ENCODE measurements around the gene MCM7.

The MCM7 gene

GRCh38 chr7:100093054-100093453 is 8.1 kb downstream of the MCM7 start:
- no peak for DNase-seq

GRCh38 chr7:100091411-100092181 is 9.6 kb downstream of the MCM7 start:
- no peak for DNase-seq

- DNase-seq: no peak
Measured at GRCh38 chr7:100090527-100091410, 10.4 kb downstream of the MCM7 start.

GRCh38 chr7:100089458-100090196 is 11.6 kb downstream of the MCM7 start:
- DNase-seq: no peak

- DNase-seq: no peak
Measured at GRCh38 chr7:100088621-100089457, 12.4 kb downstream of the MCM7 start, which contains the start of gene COPS6. TSS of gene COPS6 (plus strand) at chr7:100088969. CDS start at chr7:100088991, 22 bp downstream.

GRCh38 chr7:100088095-100088620 is 13.0 kb downstream of the MCM7 start:
- no peak for DNase-seq

GRCh38 chr7:100087055-100087750 is 14.0 kb downstream of the MCM7 start:
- peak; percentile 80 for DNase-seq

- no peak for DNase-seq
Measured at GRCh38 chr7:100085515-100085914, 15.7 kb downstream of the MCM7 start.

GRCh38 chr7:100082978-100083377 is 18.2 kb downstream of the MCM7 start:
- DNase-seq: no peak

- DNase-seq: peak; percentile 98
Measured at GRCh38 chr7:100081535-100082102, 19.6 kb downstream of the MCM7 start, which contains the start of gene ZNF3. TSS of gene ZNF3 (minus strand) at chr7:100081723. CDS start at chr7:100077357, 4,366 bp downstream.

- no peak for DNase-seq
Measured at GRCh38 chr7:100080907-100081534, 20.2 kb downstream of the MCM7 start.

GRCh38 chr7:100079024-100079560 is 22.1 kb downstream of the MCM7 start:
- DNase-seq: no peak

GRCh38 chr7:100077205-100077604 is 24.0 kb downstream of the MCM7 start:
- no peak for DNase-seq

GRCh38 chr7:100075418-100075817 is 25.8 kb downstream of the MCM7 start:
- no peak for DNase-seq

- no peak for DNase-seq
Measured at GRCh38 chr7:100074841-100075240, 26.4 kb downstream of the MCM7 start.

- no peak for DNase-seq
Measured at GRCh38 chr7:100072462-100072861, 28.7 kb downstream of the MCM7 start.

- DNase-seq: no peak
Measured at GRCh38 chr7:100071018-100071723, 30.0 kb downstream of the MCM7 start.

GRCh38 chr7:100069991-100070390 is 31.2 kb downstream of the MCM7 start:
- DNase-seq: no peak

GRCh38 chr7:100066953-100067352 is 34.2 kb downstream of the MCM7 start:
- DNase-seq: no peak

Data from amniotic stem cell (primary cell).